ENCODE results near the gene FAS.
A peak's percentile ranks its signal among the peaks of the same experiment; 100 is the strongest.
"Not testable (repeated sequence)": the region's sequence is repeated elsewhere in the genome, so short reads cannot be mapped to it uniquely, and the experiment has no call there.

The FAS gene

DNA sequence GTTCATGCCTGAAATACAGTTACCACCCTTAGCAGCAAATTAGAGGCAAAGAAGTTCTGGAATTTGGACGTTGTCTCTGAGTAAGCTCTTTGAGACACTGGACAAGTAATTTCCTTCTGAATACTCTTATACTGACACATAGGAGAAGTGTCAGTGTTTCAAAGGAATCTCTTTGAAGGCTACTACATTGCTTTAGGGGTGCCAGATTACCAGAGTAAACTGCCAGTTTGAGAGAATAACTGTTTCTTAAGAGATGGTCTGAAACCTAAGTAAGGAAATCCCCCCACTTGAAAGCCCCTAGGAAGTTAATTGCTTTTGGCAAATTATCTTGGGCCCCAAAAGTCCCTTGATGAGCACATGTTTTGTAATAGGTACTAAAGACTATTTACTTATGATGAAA is 3.4 kb downstream of the FAS start:
- H3K4me3 ChIP-seq (ENCODE audit: low read length), result peak overlapping the region; percentile 31; the same call in 1 of the 2 replicates
- TF ChIP-seq ZNF274 (IDR thresholded peaks at IDR 0.05; ENCODE audit: low read depth, low read length), result no peak

DNA sequence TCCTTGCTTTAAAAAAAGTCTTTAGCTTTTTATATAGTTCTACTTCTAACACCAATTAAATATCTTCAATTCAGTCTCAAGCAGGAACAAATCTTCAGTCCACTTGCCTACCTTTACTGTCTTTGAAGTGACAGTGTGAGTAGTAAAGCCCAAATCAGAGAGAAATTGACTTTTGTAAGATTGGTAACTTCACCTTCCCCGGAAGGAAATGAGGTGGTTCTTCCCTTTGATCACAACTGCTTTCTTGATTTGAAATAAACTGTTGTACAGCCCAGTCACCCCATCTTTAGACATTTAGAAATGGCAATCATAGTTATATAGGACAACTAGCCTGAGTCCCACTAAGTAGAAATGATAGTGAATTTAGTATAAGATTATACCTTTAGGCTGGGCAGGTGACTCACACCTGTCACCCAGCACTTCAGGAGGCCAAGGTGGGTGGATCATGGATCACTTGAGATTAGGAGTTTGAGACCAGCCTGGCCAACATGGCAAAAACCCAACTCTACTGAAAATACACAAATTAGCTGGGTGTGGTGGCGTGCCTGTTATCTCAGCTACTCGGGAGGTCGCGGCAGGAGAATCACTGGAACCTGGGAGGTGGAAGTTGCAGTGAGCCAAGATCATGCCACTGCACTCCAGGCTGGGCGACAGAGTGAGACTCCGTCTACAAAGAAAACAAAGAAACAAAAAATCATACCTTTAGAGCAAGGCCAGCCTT is 4.7 kb downstream of the FAS start:
- no peak overlapping the region; the same call in 1 of the 2 replicates for H3K4me3 ChIP-seq (ENCODE audit: low read length)
- TF ChIP-seq ZNF274 (IDR thresholded peaks at IDR 0.05; ENCODE audit: low read depth, low read length), result no peak

DNA sequence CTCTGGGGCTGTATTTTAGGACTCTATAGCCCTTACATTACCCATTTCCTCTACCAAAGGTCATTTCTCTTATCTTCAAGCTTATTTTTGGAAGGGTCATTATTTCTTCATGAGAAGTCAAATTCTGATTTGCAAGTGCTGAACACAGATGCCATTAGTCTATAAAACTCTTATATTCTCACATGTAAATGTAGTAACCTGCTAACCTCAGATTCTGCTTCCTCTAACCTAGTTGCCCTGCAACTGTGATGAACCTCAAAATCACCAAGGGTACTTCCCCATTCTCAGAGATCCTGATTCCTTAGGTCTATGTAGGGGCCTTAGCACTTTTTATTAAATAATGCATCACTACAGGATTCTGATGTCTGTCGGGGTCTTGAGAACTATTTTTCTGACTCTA is 6.3 kb downstream of the FAS start:
- peak overlapping the region; percentile 28; the same call in 1 of the 2 replicates for H3K4me3 ChIP-seq (ENCODE audit: low read length)
- no peak for TF ChIP-seq ZNF274 (IDR thresholded peaks at IDR 0.05; ENCODE audit: low read depth, low read length)

DNA sequence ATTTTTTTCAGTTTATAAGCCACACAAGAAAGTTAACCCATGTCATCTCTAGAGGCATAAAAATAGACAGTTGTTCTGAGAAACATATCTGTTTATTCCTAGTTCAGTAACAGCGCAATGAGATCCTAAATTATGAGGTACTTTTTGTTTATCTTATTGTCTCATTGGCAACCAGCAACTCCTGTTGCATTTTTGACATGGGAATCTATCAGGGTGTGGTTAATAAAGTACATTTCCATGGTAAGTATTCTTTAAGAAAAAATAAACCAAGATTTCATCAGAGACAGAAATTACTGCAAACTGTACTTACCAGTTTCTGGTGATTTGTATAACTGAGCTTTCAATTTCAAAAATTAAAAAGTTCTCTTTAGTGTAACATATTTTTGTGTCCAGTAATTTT is 9.0 kb downstream of the FAS start:
- H3K4me3 ChIP-seq (ENCODE audit: low read length), result no peak overlapping the region
- TF ChIP-seq ZNF274 (IDR thresholded peaks at IDR 0.05; ENCODE audit: low read depth, low read length), result no peak

DNA sequence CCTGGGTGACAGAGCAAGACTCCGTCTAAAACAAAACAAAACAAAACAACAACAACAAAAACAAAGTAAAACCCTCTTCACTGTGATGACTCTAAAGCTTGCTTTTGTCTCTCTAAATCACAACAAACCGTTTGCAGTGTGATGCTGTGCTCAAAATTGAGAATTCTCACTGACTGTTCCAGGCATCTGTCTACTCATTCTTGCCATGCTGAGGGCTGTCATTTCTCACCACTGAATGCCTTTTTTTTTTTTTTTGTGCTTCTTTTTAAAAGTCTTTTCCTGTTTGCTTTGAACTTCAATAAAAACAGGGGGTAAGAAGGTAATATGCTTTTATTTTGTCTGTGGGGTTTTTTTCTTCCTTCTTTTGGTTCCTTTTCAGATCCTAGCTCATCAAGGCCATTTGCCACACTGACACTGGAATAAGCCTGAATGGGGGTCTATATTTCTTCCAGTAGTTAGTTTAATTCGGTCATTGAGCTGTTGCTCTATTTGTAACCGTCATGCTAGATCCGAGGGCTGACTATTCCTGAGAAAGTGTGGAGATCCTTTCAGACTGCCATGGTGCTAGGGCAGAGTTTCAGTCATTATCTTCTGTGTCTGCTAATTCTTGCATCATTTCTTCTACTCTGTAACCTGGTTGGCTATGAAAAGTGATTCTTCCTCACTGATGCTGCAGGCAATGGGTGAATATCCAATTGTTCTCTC is 10.6 kb downstream of the FAS start:
- no peak for TF ChIP-seq ZNF274 (IDR thresholded peaks at IDR 0.05; ENCODE audit: low read depth, low read length)
- no peak overlapping the region for H3K4me3 ChIP-seq (ENCODE audit: low read length)

DNA sequence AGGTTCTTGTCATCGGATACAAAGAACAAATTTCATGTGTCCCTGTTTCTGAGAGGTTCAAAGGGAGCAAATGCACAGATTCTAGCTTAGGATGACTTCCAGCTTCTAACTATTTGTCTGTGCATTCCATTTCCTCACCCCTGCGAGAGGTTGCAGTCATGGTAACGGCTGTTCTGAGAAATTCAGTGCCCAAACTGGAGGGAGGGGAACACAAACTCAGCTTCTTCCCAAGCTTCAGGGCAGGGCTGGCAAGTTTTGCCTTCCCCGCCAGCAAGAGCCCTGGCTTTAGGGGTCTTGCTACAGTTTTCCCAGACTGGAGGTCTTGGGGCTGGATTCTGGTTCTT is 11.1 kb downstream of the FAS start:
- no peak overlapping the region for H3K4me3 ChIP-seq (ENCODE audit: low read length)

DNA sequence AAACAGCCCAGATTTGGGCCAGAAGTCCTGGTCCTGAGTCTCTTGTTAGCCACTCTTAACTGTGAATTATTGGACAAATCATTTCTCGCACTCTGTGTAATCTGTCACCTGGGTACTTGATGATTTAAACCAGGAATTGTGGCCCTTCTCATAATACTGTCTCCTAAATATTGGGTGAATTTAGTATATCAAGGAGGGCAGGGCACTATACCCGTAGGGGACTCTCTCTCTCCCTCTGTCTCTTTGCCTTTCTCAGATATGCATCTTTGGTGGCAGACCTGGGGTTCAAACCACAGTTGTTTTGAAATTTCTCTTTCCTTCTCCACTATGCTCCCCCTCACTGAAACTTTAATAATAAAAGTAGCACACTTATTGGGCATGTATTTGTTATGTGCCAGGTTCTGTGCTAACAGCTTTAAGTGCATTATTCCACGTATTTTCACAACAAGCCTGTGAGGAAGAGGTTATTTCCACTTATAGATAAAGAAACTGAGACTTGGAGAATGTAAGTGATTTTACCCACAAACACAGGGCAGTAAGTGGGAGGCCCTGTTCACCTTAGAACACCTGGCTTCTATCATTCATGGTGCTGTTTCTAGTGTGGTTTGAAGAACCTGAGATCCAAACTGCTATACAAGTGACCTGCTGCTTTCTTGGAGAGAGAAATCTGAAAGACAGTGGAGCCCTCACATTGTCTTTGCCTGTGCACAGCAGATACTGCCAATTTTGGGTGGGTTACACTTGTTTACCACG is 11.8 kb downstream of the FAS start:
- H3K4me3 ChIP-seq (ENCODE audit: low read length), result no peak overlapping the region
- no peak for TF ChIP-seq ZNF274 (IDR thresholded peaks at IDR 0.05; ENCODE audit: low read depth, low read length)

More for the DNA sequence above, 11.1 kb downstream of the FAS start:
- TF ChIP-seq ZNF274 (IDR thresholded peaks at IDR 0.05; ENCODE audit: low read depth, low read length), result no peak

DNA sequence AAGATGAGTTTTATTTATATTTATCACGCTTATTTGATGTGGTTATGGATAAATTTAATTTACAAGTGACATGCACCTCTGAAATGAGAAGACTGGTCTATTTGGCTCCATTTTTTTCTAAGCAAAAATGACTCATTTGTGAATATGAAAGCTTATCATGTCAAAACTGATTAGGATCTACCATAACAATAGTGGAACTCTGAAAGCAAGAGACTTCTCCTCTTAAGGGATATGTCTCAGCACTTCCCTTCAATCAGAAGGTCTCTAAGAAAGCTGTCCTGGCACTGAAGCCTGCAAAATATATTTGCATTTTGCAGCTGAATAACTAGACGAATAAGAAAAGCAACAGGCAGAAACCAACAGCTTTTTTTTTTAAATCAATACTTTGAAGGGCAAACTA is 12.7 kb downstream of the FAS start:
- no peak for TF ChIP-seq ZNF274 (IDR thresholded peaks at IDR 0.05; ENCODE audit: low read depth, low read length)
- H3K4me3 ChIP-seq (ENCODE audit: low read length), result no peak overlapping the region

DNA sequence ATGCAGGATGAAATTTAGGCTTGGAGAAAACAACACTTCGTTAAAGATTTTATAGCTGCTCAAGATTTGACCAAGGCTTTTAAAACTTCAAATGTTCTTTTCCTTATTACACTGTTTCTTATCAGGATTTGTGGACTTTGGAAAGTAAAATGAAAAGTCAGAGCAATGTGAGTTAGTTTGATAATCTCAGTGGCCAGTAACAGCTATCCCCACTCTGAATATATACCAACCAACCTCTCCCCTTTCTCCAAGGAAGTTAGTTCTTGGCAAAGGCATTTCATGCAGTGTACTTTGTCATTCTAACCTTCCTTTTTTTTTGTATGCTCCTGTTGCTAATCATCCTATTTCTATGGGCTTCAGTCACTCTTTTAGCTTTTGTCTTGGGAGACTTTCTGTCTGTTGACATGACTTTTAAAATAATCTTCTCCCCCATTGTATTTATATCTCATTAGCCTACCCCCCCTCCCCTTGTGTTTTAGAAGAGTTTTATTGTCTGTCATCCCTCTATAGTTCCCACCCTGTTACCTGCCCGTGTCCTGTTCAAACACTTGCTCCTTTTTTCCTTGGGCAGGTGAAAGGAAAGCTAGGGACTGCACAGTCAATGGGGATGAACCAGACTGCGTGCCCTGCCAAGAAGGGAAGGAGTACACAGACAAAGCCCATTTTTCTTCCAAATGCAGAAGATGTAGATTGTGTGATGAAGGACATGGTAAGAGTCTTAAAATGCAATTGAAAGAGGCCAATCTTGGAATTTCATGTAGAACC is 16.7 kb downstream of the FAS start:
- no peak for TF ChIP-seq ZNF274 (IDR thresholded peaks at IDR 0.05; ENCODE audit: low read depth, low read length)
- H3K4me3 ChIP-seq (ENCODE audit: low read length), result no peak overlapping the region

DNA sequence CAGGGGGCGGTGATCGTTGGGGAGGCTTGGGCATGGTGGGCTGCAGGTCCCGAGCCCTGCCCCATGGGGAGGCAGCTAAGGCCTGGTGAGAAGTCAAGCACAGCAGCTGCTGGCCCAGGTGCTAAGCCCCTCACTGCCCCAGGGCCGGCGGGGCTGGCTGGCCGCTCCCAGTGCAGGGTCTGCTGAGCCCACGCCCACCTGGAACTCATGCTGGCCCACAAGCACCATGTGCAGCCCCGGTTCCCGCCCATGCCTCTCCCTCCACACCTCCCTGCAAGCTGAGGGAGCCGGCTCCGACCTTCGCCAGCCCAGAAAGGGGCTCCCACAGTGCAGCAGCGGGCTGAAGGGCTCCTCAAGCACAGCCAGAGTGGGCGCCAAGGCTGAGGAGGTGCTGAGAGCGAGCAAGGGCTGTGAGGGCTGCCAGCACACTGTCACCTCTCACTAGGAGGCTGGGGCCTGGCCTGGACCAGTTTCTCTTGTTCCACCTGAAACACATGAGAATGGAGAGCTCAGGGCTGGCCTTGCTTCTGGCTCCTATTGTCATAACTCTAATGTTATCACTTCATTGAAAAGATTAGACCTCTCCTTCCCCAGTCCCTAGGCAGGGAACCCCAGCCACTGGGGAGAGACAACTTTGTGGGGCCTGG is 28.2 kb downstream of the FAS start:
- H3K4me3 ChIP-seq (ENCODE audit: low read length), result not testable (repeated sequence)

DNA sequence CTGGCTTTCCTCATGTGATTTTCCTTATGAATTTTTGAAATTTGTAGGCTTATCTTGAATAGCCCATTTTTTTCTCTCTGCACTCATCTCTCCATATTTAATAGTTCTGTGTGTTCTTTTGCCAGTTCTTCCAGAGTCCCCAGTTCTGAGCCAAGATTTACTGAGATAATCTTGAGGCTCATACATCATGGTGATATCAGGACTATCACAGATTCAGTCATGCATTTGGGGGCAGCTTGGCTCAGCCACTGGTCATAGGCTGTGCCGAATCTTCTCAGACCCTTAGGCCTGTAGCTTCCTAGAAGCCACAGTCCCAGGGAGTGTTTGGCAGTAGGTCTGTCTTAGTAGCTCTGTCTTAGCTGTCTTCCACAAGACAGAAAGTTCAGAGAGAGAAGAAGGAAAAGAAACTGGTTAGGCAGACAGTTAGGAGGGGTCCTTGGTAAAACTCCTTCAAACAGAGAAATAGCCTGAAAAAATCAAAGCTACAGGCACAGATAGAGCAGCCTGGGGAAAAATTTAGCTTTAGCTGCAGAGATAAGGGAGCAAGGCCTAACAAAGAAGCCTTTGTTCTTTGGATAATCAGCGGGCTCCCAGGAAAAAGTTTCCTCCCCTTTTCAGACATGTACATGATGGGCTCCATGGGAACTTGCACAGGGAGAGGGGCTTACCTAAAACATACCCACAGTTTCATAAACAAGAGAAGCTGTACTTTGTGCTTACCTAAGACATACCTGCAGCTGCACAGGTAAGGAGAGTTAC is 29.1 kb downstream of the FAS start:
- no peak overlapping the region for H3K4me3 ChIP-seq (ENCODE audit: low read length)
- no peak for TF ChIP-seq ZNF274 (IDR thresholded peaks at IDR 0.05; ENCODE audit: low read depth, low read length)

DNA sequence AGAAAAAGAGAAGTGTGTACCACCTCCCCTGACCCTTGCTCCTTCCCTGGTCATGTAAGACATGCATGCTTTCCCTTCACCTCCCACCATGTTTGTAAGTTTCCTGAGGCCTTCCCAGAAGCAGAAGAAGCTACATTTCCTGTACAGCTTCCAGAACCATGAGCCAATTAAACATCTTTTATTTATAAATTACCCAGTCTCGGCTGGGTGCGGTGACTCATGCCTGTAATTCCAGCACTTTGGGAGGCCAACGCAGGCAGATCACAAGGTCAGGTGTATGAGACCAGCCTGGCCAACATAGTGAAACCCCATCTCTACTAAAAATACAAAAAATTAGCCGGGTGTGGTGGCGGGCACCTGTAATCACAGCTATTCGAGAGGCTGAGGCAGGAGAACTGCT is 30.9 kb downstream of the FAS start:
- not testable (repeated sequence) for H3K4me3 ChIP-seq (ENCODE audit: low read length)

DNA sequence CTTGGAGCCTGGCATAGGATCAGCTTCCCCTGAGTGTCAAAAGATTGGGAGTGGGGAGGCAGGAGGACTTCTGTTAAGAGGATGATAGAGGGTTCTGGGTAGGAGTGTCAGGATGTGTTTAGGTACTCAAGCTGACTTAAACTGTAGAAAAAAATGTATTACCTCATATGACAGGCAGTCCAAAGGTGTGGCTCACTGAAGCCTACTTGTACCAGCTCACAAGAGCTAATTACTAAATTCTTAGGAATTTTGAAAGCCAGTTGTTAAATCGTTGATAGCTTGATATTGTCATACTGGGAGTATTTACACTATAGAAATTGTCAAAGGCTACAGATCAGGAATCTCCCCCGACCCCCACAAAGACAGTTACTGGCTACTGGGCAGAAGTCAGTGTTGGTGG is 32.1 kb downstream of the FAS start:
- TF ChIP-seq ZNF274 (IDR thresholded peaks at IDR 0.05; ENCODE audit: low read depth, low read length), result no peak
- H3K4me3 ChIP-seq (ENCODE audit: low read length), result no peak overlapping the region
